Epithelial cell of esophagus (primary cell): ENCODE measurements around the gene TULP3.

Experiments
- DNase-seq: peaks from one replicate; pipeline ENCODE4 v3.0.0; 2010; ENCODE audit warnings: low read depth
- H3K4me3 ChIP-seq: 2 replicates; pipeline ENCODE4 v1.5.1; 2011; ENCODE audit warnings: mild to moderate bottlenecking, low read length, control low read depth
- CTCF ChIP-seq: IDR thresholded peaks from 2 replicates; pipeline ENCODE4 v1.5.1; 2011; ENCODE audit warnings: low read depth, mild to moderate bottlenecking, low read length, control low read depth, inconsistent platforms; ENCODE audit not compliant: insufficient read depth; ENCODE audit errors: missing control alignments

Gene TULP3

GRCh38 chr12:2958432-2959191 lies 67.9 kb downstream of the TULP3 start:
- no peak for TF ChIP-seq CTCF
- H3K4me3 ChIP-seq = peak overlapping the region; percentile 52
- peak; percentile 81 for DNase-seq

GRCh38 chr12:2959192-2959504 lies 68.5 kb downstream of the TULP3 start, which contains the start of gene TEAD4:
TEAD4 (plus strand) TSS chr12:2959397.
- DNase-seq = peak; percentile 78
- H3K4me3 ChIP-seq = peak within 1 kb of the TSS; percentile 67
- no peak for TF ChIP-seq CTCF

- TF ChIP-seq CTCF = no peak
- H3K4me3 ChIP-seq = peak overlapping the region; percentile 67
- DNase-seq = peak; percentile 59
Measured at GRCh38 chr12:2959505-2960389, 69.1 kb downstream of the TULP3 start.

GRCh38 chr12:2960390-2960956 lies 69.8 kb downstream of the TULP3 start:
- TF ChIP-seq CTCF = no peak
- DNase-seq = peak; percentile 39
- H3K4me3 ChIP-seq = peak overlapping the region; percentile 67

- no peak for TF ChIP-seq CTCF
- H3K4me3 ChIP-seq = no peak overlapping the region
- DNase-seq = peak; percentile 5
Measured at GRCh38 chr12:2960996-2961616, 70.4 kb downstream of the TULP3 start.

- no peak for TF ChIP-seq CTCF
- DNase-seq = no peak
- H3K4me3 ChIP-seq = no peak overlapping the region
Measured at GRCh38 chr12:2961705-2962104, 71.0 kb downstream of the TULP3 start.
